Body of pancreas (tissue), 4 donors: Measurements from ENCODE around the gene LAMTOR5.

Experiments
- POLR2A ChIP-seq, 3 donors: fragments of 450-650 bp; IDR thresholded peaks; one replicate each; pipeline ENCODE4 v1.6.1; 2016; ENCODE audit warnings: antibody characterized with exemption in 3 of 3, mild to moderate bottlenecking in 2 of 3
- TF ChIP-seq, protein P1 (sequence below), 7 experiments: fragments of 450-650 bp in 4 of 7; fragments of 200-600 bp in 3 of 7; sonication (generic) in 3 of 7; IDR thresholded peaks; one replicate each; pipeline ENCODE4 v1.5.1; 2016 to 2019; ENCODE audit warnings: antibody characterized with exemption in 7 of 7

- TF ChIP-seq, protein P1, sequence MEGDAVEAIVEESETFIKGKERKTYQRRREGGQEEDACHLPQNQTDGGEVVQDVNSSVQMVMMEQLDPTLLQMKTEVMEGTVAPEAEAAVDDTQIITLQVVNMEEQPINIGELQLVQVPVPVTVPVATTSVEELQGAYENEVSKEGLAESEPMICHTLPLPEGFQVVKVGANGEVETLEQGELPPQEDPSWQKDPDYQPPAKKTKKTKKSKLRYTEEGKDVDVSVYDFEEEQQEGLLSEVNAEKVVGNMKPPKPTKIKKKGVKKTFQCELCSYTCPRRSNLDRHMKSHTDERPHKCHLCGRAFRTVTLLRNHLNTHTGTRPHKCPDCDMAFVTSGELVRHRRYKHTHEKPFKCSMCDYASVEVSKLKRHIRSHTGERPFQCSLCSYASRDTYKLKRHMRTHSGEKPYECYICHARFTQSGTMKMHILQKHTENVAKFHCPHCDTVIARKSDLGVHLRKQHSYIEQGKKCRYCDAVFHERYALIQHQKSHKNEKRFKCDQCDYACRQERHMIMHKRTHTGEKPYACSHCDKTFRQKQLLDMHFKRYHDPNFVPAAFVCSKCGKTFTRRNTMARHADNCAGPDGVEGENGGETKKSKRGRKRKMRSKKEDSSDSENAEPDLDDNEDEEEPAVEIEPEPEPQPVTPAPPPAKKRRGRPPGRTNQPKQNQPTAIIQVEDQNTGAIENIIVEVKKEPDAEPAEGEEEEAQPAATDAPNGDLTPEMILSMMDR (IDR thresholded peaks at IDR 0.05): no peak
- no peak for TF ChIP-seq POLR2A (IDR thresholded peaks at IDR 0.05)
Measured at GRCh38 chr1:110438893-110439292, 31.4 kb upstream of the LAMTOR5 start.
